GM23338 (cell line): ENCODE data around the gene ACTG2. TPM values are rescaled to one million over a fixed set of nuclear protein-coding genes. Genes with fewer than 3 reads are reported as not detected.
"Not testable (repeated sequence)": the region's sequence is repeated elsewhere in the genome, so short reads cannot be mapped to it uniquely, and the experiment has no call there.

Experiments
- ATAC-seq: fragments of 200-7000 bp; cut with Tn5 transposase; 3 replicates; pipeline ENCODE4 v1.9.1; 2020
- DNase-seq: peaks from one replicate; pipeline ENCODE4 v3.0.0-alpha.2; 2015; ENCODE audit warnings: low spot score
- H2AFZ ChIP-seq: fragments of 200-600 bp; sonication (generic); 2 replicates; pipeline ENCODE4 v1.8.0; 2016; ENCODE audit warnings: antibody characterized with exemption, mild to moderate bottlenecking, moderate library complexity
- H3F3A ChIP-seq: fragments of 200-600 bp; sonication (generic); replicated peaks from 2 replicates; pipeline ENCODE4 v1.8.0; 2017; ENCODE audit warnings: antibody characterized with exemption, mixed run types, low read depth
- H3K27ac ChIP-seq: fragments of 200-600 bp; sonication (generic); 2 replicates; pipeline ENCODE4 v1.6.1; 2016; ENCODE audit warnings: low read depth
- H3K27me3 ChIP-seq: fragments of 200-600 bp; sonication (generic); 2 replicates; pipeline ENCODE4 v1.8.0; 2016; ENCODE audit warnings: mild to moderate bottlenecking, mixed run types, moderate library complexity; ENCODE audit not compliant: insufficient read depth
- H3K36me3 ChIP-seq: fragments of 200-600 bp; sonication (generic); 2 replicates; pipeline ENCODE4 v1.8.0; 2016; ENCODE audit warnings: mild to moderate bottlenecking; ENCODE audit not compliant: insufficient read depth
- H3K4me1 ChIP-seq: fragments of 200-600 bp; sonication (generic); 2 replicates; pipeline ENCODE4 v1.8.0; 2016; ENCODE audit warnings: mild to moderate bottlenecking, moderate library complexity; ENCODE audit not compliant: insufficient read depth
- H3K4me2 ChIP-seq: fragments of 200-600 bp; sonication (generic); 2 replicates; pipeline ENCODE4 v1.7.1; 2017; ENCODE audit warnings: mixed run types
- H3K4me3 ChIP-seq: fragments of 200-600 bp; sonication (generic); 2 replicates; pipeline ENCODE4 v1.6.1; 2016; ENCODE audit warnings: mixed run types
- H3K79me2 ChIP-seq: fragments of 200-600 bp; sonication (generic); replicated peaks from 2 replicates; pipeline ENCODE4 v1.8.0; 2017; ENCODE audit warnings: mild to moderate bottlenecking; ENCODE audit not compliant: insufficient read depth
- H3K9me2 ChIP-seq: fragments of 200-600 bp; sonication (generic); 2 replicates; pipeline ENCODE4 v1.8.0; 2017; ENCODE audit not compliant: insufficient read depth
- H4K20me1 ChIP-seq: fragments of 200-600 bp; sonication (generic); replicated peaks from 2 replicates; pipeline ENCODE4 v1.8.0; 2017; ENCODE audit warnings: mild to moderate bottlenecking; ENCODE audit not compliant: insufficient read depth
- H3K27ac Mint-ChIP-seq: 2 replicates; pipeline ENCODE4 v1.8.0; 2020; ENCODE audit warnings: inconsistent platforms, mild to moderate bottlenecking, moderate library complexity, mixed read lengths
- H3K27me3 Mint-ChIP-seq: 3 replicates; pipeline ENCODE4 v1.8.0; 2022; ENCODE audit warnings: low read depth, mild to moderate bottlenecking, moderate library complexity, mixed read lengths, inconsistent platforms; ENCODE audit not compliant: insufficient read depth, poor library complexity
- H3K36me3 Mint-ChIP-seq: 3 replicates; pipeline ENCODE4 v1.8.0; 2021; ENCODE audit warnings: low read depth, mild to moderate bottlenecking, inconsistent platforms, moderate library complexity, mixed read lengths
- H3K4me1 Mint-ChIP-seq: 3 replicates; pipeline ENCODE4 v1.8.0; 2020; ENCODE audit warnings: mild to moderate bottlenecking, inconsistent platforms, mixed read lengths
- H3K4me3 Mint-ChIP-seq: 3 replicates; pipeline ENCODE4 v1.8.0; 2021; ENCODE audit warnings: moderate library complexity, mild to moderate bottlenecking, inconsistent platforms, mixed read lengths
- H3K9me3 Mint-ChIP-seq: 3 replicates; pipeline ENCODE4 v1.8.0; 2020; ENCODE audit warnings: moderate library complexity, mild to moderate bottlenecking, inconsistent platforms, mixed read lengths
- CREB1 ChIP-seq: fragments of 250-450 bp; sonication (Bioruptor Pico); IDR thresholded peaks from 2 replicates; pipeline ENCODE4 v1.5.0; 2020; ENCODE audit warnings: low read depth, mild to moderate bottlenecking, moderate library complexity
- CTCF ChIP-seq, 2 experiments: fragments of 200-600 bp in 1 of 2; sonication (generic) in 1 of 2; conservative IDR thresholded peaks; 2 replicates each; pipeline versions ENCODE4 v1.5.1 to v1.6.1; 2016 to 2017; ENCODE audit warnings: antibody characterized with exemption in 2 of 2, low read depth in 2 of 2, mild to moderate bottlenecking in 2 of 2, moderate library complexity in 1 of 2
- EZH2 ChIP-seq: fragments of 200-600 bp; sonication (generic); IDR thresholded peaks from one replicate; pipeline ENCODE4 v1.8.0; 2017; ENCODE audit warnings: antibody characterized with exemption, mild to moderate bottlenecking, low read depth; ENCODE audit not compliant: unreplicated experiment
- POLR2AphosphoS5 ChIP-seq: IDR thresholded peaks from 2 replicates; pipeline ENCODE4 v1.6.1; 2016; ENCODE audit warnings: antibody characterized with exemption, low read depth
- REST ChIP-seq: IDR thresholded peaks from one replicate; pipeline ENCODE4 v1.6.1; 2018; ENCODE audit warnings: antibody characterized with exemption; ENCODE audit not compliant: unreplicated experiment
- polyA plus RNA-seq: library from polyadenylated mRNA; unstranded; fragments of >200 nt; fragmentation: Nextera tagmentation; extraction: Ambion mirVana; gene quantifications from 2 replicates; pipeline ENCODE4 v1.2.1, GENCODE V29; 2016
- total RNA-seq: library from RNA; depleted of rRNA; stranded (reverse); fragments of >200 nt; shearing (Covaris generic); gene quantifications from 2 replicates; pipeline ENCODE4 v1.2.3, GENCODE V29; 2014

The ACTG2 gene
- total and polyA plus RNA-seq, 2 experiments from 2014 or later, result 8.0 to 8.5 TPM

GRCh38 chr2:73877071-73877802 lies 15.6 kb upstream of the ACTG2 start:
- 0 out of 2 replicates have a peak overlapping the region, but pooled peaks have one; percentile 72 for H2AFZ ChIP-seq
- Mint-ChIP-seq H3K36me3 (no peaks in the 10 kb centered on the region), H3K4me1 (peaks cover 9% of the 10 kb centered on the region), H3K4me3 (no peak overlapping the region), H3K27ac (no peak overlapping the region), H3K27me3 (no peaks in the 10 kb centered on the region), H3K9me3 (no peaks in the 10 kb centered on the region)
- no peaks in the 10 kb centered on the region for H4K20me1 ChIP-seq
- H3K9me2 ChIP-seq, result no peaks in the 10 kb centered on the region
- H3K27me3 ChIP-seq, result no peaks in the 10 kb centered on the region
- H3K4me3 ChIP-seq, result no peak overlapping the region
- H3K4me2 ChIP-seq, result no peak overlapping the region
- no peaks in the 10 kb centered on the region for H3K4me1 ChIP-seq
- H3K27ac ChIP-seq, result no peak overlapping the region
- no peaks in the 10 kb centered on the region for H3K79me2 ChIP-seq
- no peaks in the 10 kb centered on the region for H3K36me3 ChIP-seq
- no peak for TF ChIP-seq CREB1 (CRISPR knock-in tag)
- no peak for TF ChIP-seq EZH2
- no peak for TF ChIP-seq POLR2AphosphoS5
- no peak for TF ChIP-seq REST
- TF ChIP-seq CTCF (conservative IDR thresholded peaks at IDR 0.05; ENCODE audit: low read depth in 2 of 2), result no peak
- no peak for DNase-seq
- no peak for ATAC-seq
- no peaks in the 10 kb centered on the region for H3F3A ChIP-seq

- not testable (repeated sequence) for H2AFZ ChIP-seq, H3K9me3 Mint-ChIP-seq, H3K27ac Mint-ChIP-seq, H3K9me2 ChIP-seq, ATAC-seq, H3F3A ChIP-seq, H3K4me3 ChIP-seq, H3K79me2 ChIP-seq, H3K4me1 ChIP-seq, H3K4me3 Mint-ChIP-seq, H4K20me1 ChIP-seq, H3K36me3 ChIP-seq, H3K27me3 ChIP-seq, H3K4me1 Mint-ChIP-seq, H3K27me3 Mint-ChIP-seq, H3K36me3 Mint-ChIP-seq, H3K4me2 ChIP-seq, H3K27ac ChIP-seq, DNase-seq
Observed at GRCh38 chr2:73877984-73878383, 14.8 kb upstream of the ACTG2 start.
